OCI-LY1 (cell line): ENCODE data around the gene CMTR1.

ENCODE experiments used
- EZH2 ChIP-seq: fragments of 200-600 bp; sonication (generic), shearing (Covaris generic); IDR thresholded peaks from 2 replicates; pipeline ENCODE4 v1.8.0; 2017; ENCODE audit warnings: borderline replicate concordance, mixed run types, mild to moderate bottlenecking, antibody characterized with exemption, low read length, moderate library complexity, mixed read lengths
- TF ChIP-seq, protein P1 (sequence below): fragments of 200-600 bp; sonication (generic), shearing (Covaris generic); IDR thresholded peaks from 2 replicates; pipeline ENCODE4 v1.5.1; 2017; ENCODE audit warnings: mild to moderate bottlenecking, antibody characterized with exemption, low read length, moderate library complexity, mixed read lengths

DNA sequence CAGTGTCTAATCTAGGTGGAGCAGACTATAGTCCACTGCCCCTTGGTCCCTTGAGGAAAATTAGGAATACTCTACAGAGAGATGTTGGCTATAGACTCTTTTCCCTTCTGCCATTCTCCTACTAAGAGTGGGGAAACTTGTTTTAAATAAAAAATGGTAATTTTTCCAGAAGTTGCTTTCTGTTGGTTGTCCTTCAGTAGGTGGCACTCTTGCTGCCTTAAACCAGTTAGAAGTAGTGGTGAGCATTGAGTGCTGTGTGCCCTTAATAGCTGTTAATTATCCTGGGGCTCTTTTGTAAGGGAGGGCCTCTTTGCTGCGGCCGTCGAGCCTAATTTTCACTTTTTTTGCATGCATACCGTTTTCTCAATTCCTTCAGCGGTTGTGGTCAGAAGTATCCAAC, 2.8 kb downstream of the CMTR1 start:
- no peak for TF ChIP-seq EZH2
- TF ChIP-seq, protein P1, sequence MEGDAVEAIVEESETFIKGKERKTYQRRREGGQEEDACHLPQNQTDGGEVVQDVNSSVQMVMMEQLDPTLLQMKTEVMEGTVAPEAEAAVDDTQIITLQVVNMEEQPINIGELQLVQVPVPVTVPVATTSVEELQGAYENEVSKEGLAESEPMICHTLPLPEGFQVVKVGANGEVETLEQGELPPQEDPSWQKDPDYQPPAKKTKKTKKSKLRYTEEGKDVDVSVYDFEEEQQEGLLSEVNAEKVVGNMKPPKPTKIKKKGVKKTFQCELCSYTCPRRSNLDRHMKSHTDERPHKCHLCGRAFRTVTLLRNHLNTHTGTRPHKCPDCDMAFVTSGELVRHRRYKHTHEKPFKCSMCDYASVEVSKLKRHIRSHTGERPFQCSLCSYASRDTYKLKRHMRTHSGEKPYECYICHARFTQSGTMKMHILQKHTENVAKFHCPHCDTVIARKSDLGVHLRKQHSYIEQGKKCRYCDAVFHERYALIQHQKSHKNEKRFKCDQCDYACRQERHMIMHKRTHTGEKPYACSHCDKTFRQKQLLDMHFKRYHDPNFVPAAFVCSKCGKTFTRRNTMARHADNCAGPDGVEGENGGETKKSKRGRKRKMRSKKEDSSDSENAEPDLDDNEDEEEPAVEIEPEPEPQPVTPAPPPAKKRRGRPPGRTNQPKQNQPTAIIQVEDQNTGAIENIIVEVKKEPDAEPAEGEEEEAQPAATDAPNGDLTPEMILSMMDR = peak; percentile 39; the same call in 1 of the 2 replicates
